ENCODE data around the gene C19orf81. TPM values are rescaled to one million over a fixed set of nuclear protein-coding genes. Genes with fewer than 3 reads are reported as not detected.

C19orf81 gene
- total and polyA plus RNA-seq, 9 of the 15 experiments (the other 6 are each of a cell fraction or from before 2014, with no cell fraction given): 2.5 to 42.9 (median 33.0) TPM; not detected in 4

DNA sequence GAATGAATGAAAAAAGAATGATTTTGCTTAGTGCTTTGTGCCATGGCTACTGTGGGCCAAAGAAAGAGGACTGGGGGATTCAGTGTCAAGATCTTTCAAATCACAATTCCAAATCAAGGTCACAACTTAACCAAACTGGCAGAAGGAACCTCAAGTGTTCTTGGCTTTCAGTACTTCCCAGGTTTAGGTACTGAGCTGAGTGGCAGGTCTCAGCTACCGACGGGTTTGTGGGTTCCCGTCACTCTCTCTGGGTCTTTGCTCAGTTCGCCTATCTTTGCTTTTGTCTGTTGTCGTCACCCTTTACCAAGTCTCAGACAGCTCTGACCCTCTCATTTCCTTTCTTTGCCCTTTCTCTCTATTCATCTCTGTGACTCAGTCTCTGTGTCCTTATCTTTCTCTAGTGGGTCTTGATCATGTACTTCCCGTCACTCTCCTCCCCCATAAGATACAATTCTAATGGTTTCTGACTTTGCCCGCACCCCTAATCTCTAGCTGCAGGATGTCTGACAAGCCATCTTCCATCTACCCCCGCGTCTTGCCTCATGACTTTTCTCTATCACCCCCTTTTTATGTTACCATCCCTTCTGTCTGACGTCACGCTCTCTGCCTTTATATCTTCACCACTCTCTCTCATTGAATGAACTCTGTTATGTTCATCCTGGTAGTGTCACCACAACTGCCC is 47.7 kb upstream of the C19orf81 start (continued):
- TF ChIP-seq, protein P1, sequence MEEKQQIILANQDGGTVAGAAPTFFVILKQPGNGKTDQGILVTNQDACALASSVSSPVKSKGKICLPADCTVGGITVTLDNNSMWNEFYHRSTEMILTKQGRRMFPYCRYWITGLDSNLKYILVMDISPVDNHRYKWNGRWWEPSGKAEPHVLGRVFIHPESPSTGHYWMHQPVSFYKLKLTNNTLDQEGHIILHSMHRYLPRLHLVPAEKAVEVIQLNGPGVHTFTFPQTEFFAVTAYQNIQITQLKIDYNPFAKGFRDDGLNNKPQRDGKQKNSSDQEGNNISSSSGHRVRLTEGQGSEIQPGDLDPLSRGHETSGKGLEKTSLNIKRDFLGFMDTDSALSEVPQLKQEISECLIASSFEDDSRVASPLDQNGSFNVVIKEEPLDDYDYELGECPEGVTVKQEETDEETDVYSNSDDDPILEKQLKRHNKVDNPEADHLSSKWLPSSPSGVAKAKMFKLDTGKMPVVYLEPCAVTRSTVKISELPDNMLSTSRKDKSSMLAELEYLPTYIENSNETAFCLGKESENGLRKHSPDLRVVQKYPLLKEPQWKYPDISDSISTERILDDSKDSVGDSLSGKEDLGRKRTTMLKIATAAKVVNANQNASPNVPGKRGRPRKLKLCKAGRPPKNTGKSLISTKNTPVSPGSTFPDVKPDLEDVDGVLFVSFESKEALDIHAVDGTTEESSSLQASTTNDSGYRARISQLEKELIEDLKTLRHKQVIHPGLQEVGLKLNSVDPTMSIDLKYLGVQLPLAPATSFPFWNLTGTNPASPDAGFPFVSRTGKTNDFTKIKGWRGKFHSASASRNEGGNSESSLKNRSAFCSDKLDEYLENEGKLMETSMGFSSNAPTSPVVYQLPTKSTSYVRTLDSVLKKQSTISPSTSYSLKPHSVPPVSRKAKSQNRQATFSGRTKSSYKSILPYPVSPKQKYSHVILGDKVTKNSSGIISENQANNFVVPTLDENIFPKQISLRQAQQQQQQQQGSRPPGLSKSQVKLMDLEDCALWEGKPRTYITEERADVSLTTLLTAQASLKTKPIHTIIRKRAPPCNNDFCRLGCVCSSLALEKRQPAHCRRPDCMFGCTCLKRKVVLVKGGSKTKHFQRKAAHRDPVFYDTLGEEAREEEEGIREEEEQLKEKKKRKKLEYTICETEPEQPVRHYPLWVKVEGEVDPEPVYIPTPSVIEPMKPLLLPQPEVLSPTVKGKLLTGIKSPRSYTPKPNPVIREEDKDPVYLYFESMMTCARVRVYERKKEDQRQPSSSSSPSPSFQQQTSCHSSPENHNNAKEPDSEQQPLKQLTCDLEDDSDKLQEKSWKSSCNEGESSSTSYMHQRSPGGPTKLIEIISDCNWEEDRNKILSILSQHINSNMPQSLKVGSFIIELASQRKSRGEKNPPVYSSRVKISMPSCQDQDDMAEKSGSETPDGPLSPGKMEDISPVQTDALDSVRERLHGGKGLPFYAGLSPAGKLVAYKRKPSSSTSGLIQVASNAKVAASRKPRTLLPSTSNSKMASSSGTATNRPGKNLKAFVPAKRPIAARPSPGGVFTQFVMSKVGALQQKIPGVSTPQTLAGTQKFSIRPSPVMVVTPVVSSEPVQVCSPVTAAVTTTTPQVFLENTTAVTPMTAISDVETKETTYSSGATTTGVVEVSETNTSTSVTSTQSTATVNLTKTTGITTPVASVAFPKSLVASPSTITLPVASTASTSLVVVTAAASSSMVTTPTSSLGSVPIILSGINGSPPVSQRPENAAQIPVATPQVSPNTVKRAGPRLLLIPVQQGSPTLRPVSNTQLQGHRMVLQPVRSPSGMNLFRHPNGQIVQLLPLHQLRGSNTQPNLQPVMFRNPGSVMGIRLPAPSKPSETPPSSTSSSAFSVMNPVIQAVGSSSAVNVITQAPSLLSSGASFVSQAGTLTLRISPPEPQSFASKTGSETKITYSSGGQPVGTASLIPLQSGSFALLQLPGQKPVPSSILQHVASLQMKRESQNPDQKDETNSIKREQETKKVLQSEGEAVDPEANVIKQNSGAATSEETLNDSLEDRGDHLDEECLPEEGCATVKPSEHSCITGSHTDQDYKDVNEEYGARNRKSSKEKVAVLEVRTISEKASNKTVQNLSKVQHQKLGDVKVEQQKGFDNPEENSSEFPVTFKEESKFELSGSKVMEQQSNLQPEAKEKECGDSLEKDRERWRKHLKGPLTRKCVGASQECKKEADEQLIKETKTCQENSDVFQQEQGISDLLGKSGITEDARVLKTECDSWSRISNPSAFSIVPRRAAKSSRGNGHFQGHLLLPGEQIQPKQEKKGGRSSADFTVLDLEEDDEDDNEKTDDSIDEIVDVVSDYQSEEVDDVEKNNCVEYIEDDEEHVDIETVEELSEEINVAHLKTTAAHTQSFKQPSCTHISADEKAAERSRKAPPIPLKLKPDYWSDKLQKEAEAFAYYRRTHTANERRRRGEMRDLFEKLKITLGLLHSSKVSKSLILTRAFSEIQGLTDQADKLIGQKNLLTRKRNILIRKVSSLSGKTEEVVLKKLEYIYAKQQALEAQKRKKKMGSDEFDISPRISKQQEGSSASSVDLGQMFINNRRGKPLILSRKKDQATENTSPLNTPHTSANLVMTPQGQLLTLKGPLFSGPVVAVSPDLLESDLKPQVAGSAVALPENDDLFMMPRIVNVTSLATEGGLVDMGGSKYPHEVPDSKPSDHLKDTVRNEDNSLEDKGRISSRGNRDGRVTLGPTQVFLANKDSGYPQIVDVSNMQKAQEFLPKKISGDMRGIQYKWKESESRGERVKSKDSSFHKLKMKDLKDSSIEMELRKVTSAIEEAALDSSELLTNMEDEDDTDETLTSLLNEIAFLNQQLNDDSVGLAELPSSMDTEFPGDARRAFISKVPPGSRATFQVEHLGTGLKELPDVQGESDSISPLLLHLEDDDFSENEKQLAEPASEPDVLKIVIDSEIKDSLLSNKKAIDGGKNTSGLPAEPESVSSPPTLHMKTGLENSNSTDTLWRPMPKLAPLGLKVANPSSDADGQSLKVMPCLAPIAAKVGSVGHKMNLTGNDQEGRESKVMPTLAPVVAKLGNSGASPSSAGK (IDR thresholded peaks at IDR 0.05): peak; percentile 24; the same call in 1 of the 2 replicates
- TF ChIP-seq ARNT (IDR thresholded peaks at IDR 0.05) (peak; percentile 94 to 96), ETV5 (CRISPR knock-in tag; IDR thresholded peaks at IDR 0.05; ENCODE audit: low read depth) (peak; percentile 77), ZBTB17 (CRISPR knock-in tag; IDR thresholded peaks at IDR 0.05) (peak; percentile 61; the same call in 1 of the 2 replicates), NCOR1 (IDR thresholded peaks at IDR 0.05) (peak; percentile 99), HMGN3 (IDR thresholded peaks at IDR 0.05; ENCODE audit: borderline replicate concordance, extremely low read depth, insufficient read length, low read depth, low read length) (no peak), SMAD4 (CRISPR knock-in tag; conservative IDR thresholded peaks at IDR 0.05) (peak; percentile 96), NFATC3 (IDR thresholded peaks at IDR 0.05) (peak; percentile 61; the same call in 1 of the 2 replicates), PML (IDR thresholded peaks at IDR 0.05; ENCODE audit: low read length) (peak; percentile 93), KLF16 (IDR thresholded peaks at IDR 0.05) (peak; percentile 97), SRSF7 (optimal IDR thresholded peaks at IDR 0.05; ENCODE audit: low read depth, low read length) (no peak), FOS (IDR thresholded peaks at IDR 0.05; ENCODE audit: extremely low read depth, insufficient read length) (peak; percentile 44)
- TF ChIP-seq, protein P2, sequence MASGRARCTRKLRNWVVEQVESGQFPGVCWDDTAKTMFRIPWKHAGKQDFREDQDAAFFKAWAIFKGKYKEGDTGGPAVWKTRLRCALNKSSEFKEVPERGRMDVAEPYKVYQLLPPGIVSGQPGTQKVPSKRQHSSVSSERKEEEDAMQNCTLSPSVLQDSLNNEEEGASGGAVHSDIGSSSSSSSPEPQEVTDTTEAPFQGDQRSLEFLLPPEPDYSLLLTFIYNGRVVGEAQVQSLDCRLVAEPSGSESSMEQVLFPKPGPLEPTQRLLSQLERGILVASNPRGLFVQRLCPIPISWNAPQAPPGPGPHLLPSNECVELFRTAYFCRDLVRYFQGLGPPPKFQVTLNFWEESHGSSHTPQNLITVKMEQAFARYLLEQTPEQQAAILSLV (tag; IDR thresholded peaks at IDR 0.05): peak; percentile 49; the same call in 1 of the 2 replicates
- TF ChIP-seq, protein P3, sequence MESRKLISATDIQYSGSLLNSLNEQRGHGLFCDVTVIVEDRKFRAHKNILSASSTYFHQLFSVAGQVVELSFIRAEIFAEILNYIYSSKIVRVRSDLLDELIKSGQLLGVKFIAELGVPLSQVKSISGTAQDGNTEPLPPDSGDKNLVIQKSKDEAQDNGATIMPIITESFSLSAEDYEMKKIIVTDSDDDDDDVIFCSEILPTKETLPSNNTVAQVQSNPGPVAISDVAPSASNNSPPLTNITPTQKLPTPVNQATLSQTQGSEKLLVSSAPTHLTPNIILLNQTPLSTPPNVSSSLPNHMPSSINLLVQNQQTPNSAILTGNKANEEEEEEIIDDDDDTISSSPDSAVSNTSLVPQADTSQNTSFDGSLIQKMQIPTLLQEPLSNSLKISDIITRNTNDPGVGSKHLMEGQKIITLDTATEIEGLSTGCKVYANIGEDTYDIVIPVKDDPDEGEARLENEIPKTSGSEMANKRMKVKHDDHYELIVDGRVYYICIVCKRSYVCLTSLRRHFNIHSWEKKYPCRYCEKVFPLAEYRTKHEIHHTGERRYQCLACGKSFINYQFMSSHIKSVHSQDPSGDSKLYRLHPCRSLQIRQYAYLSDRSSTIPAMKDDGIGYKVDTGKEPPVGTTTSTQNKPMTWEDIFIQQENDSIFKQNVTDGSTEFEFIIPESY (CRISPR knock-in tag; IDR thresholded peaks at IDR 0.05): 0 out of 2 replicates have a peak, but pooled peaks have one; percentile 23

All from K562 (cell line).